HepG2 (cell line): ENCODE measurements around the gene FAM83F. TPM values are rescaled to one million over a fixed set of nuclear protein-coding genes. Genes with fewer than 3 reads are reported as not detected.
A peak's percentile ranks its signal among the peaks of the same experiment; 100 is the strongest.

Experiments used
- AGO2 ChIP-seq: fragments of 200-400 bp; formaldehyde crosslinking; optimal IDR thresholded peaks from 2 replicates; pipeline ENCODE3; 2017; ENCODE audit warnings: mild to moderate bottlenecking, low read depth, low read length, moderate library complexity
- ATF7-NPFF ChIP-seq: sonication (generic); formaldehyde crosslinking; IDR thresholded peaks from 2 replicates; pipeline ENCODE4 v1.8.1; 2023; ENCODE audit warnings: mild to moderate bottlenecking, low read depth, missing genetic modification reagents, moderate library complexity
- DBP ChIP-seq: sonication (generic); formaldehyde crosslinking; IDR thresholded peaks from 2 replicates; pipeline ENCODE4 v1.4.0; 2020; ENCODE audit warnings: missing genetic modification reagents; ENCODE audit errors: not compliant biosample characterization
- KDM5A ChIP-seq: fragments of 200-600 bp; sonication (generic); IDR thresholded peaks from 2 replicates; pipeline ENCODE4 v1.7.0; 2018; ENCODE audit warnings: antibody characterized with exemption, mild to moderate bottlenecking, low read length, borderline replicate concordance
- KLF6 ChIP-seq: IDR thresholded peaks from 2 replicates; pipeline ENCODE4 v1.8.0; 2016; ENCODE audit warnings: missing biosample characterization, missing genetic modification reagents
- MED13 ChIP-seq: sonication (generic); formaldehyde crosslinking; IDR thresholded peaks from 2 replicates; pipeline ENCODE4 v1.5.0; 2020; ENCODE audit warnings: missing genetic modification reagents
- NCOR1 ChIP-seq: fragments of 200-600 bp; sonication (generic); IDR thresholded peaks from 2 replicates; pipeline ENCODE4 v1.7.0; 2017; ENCODE audit warnings: antibody characterized with exemption, low read length, borderline replicate concordance
- NFE2L1 ChIP-seq: sonication (generic); formaldehyde crosslinking; IDR thresholded peaks from 2 replicates; pipeline ENCODE4 v1.4.0; 2020; ENCODE audit warnings: missing genetic modification reagents, mild to moderate bottlenecking, borderline replicate concordance
- NFIC ChIP-seq: IDR thresholded peaks from 2 replicates; pipeline ENCODE4 v1.6.1; 2012; ENCODE audit warnings: mild to moderate bottlenecking, low read length, inconsistent platforms
- ZNF501 ChIP-seq: sonication (generic); formaldehyde crosslinking; IDR thresholded peaks from 2 replicates; pipeline ENCODE4 v1.5.1; 2020; ENCODE audit warnings: mild to moderate bottlenecking, moderate library complexity, missing genetic modification reagents
- ZNF558 ChIP-seq: sonication (generic); formaldehyde crosslinking; IDR thresholded peaks from 2 replicates; pipeline ENCODE4 v1.9.0; 2022; ENCODE audit warnings: mild to moderate bottlenecking, missing genetic modification reagents, borderline replicate concordance
- ZNF572 ChIP-seq: sonication (generic); formaldehyde crosslinking; IDR thresholded peaks from 2 replicates; pipeline ENCODE4 v1.5.1; 2020; ENCODE audit warnings: mild to moderate bottlenecking, missing genetic modification reagents
- ZNF678 ChIP-seq: sonication (generic); formaldehyde crosslinking; IDR thresholded peaks from 2 replicates; pipeline ENCODE4 v1.4.0; 2020; ENCODE audit warnings: mild to moderate bottlenecking, missing genetic modification reagents
- ZNF816 ChIP-seq: sonication (generic); formaldehyde crosslinking; IDR thresholded peaks from 2 replicates; pipeline ENCODE4 v1.8.0; 2022; ENCODE audit warnings: missing genetic modification reagents, mild to moderate bottlenecking, borderline replicate concordance
- ZNF850 ChIP-seq: sonication (generic); formaldehyde crosslinking; conservative IDR thresholded peaks from 2 replicates; pipeline ENCODE4 v1.9.0; 2021; ENCODE audit warnings: mild to moderate bottlenecking, missing genetic modification reagents
- polyA plus RNA-seq, 8 experiments: library from polyadenylated mRNA; depleted of rRNA in 3 of 8; stranded (reverse) in 7 of 8; unstranded in 1 of 8; fragments of >200 nt; fragmentation: Illumina TruSeq in 4 of 8; extraction: Trizol in 4 of 8; gene quantifications; 2 replicates each; pipeline versions ENCODE4 v1.2.1 to v1.2.3, GENCODE V29; 2011 to 2016; ENCODE audit warnings: low read depth in 4 of 8, missing spikeins in 1 of 8, mixed read lengths in 1 of 8; ENCODE audit not compliant: insufficient read depth in 1 of 8
- total RNA-seq, 5 experiments: library from RNA; depleted of rRNA; stranded (reverse); fragments of >200 nt; fragmentation: Illumina TruSeq; extraction: Trizol; gene quantifications; 2 replicates each; pipeline ENCODE4 v1.2.3, GENCODE V29; 2016; ENCODE audit warnings: low read depth in 1 of 5
- TF ChIP-seq, protein P1 (sequence below): sonication (generic); formaldehyde crosslinking; IDR thresholded peaks from 2 replicates; pipeline ENCODE4 v1.4.0; 2020; ENCODE audit warnings: missing genetic modification reagents, borderline replicate concordance
- TF ChIP-seq, protein P2 (sequence below), 2 experiments: sonication (generic) in 1 of 2; formaldehyde crosslinking in 1 of 2; IDR thresholded peaks; 2 replicates each; pipeline versions ENCODE4 v1.4.0 to v1.6.1; 2018 to 2020; ENCODE audit warnings: missing genetic modification reagents in 2 of 2, borderline replicate concordance in 1 of 2, low read depth in 1 of 2, mild to moderate bottlenecking in 1 of 2, missing biosample characterization in 1 of 2
- TF ChIP-seq, protein P3 (sequence below): sonication (generic); formaldehyde crosslinking; IDR thresholded peaks from 2 replicates; pipeline ENCODE4 v1.8.1; 2023; ENCODE audit warnings: missing genetic modification reagents, inconsistent platforms, borderline replicate concordance
- TF ChIP-seq, protein P4 (sequence below): sonication (generic); formaldehyde crosslinking; IDR thresholded peaks from 2 replicates; pipeline ENCODE4 v1.4.0; 2020; ENCODE audit warnings: missing genetic modification reagents

Gene FAM83F
- total and polyA plus RNA-seq, 2 of the 13 experiments (the other 11 are each of a cell fraction or from before 2014, with no cell fraction given): not detected

DNA sequence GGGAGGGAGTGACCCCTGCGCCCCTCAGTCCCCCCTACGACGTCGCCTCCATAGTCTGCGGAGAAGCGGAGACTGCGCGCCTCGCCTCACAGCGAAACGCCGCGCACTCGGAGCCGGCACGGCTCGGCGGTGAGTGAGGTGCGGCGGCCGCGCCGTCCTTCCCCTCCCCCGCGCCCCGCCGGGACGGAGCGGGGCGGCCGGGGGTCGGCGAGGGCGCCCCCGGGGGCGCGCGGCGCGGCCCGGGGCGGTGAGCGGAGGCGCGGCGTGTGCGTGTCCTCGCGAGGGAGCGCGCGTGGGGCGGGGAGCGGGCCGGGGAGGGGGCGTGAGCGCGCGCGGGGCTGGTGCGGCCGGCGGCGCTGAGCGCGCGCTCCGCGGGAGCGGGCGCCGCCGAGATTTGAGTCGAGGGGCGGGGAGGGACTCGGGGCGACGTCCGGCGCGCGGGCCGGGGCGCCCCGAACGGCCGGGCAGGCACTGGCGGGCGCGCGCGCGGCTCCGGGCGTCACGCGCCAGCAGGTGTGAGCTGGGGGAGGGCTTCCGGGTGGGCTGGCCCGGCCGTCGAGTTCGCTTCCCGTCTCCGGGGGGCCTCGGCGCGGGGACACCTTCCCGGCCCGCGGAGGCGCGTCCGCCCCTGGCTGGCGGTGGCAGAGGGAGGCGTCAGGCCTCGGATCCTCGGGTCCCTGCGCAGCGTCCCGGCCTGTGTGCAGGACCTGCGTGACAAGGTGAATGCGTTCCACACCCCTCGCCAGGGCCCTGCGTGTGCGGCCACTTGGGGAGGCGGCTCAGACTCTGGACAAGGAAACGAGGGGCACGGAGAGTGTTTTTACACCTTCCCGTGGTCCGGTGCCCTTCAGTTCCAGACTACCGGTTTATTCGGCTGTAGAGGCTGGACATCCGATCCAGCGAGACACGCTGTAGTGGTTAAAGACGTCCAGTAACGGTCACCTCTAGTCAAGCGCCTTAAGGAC is 50.4 kb downstream of the FAM83F start (continued):
- TF ChIP-seq, protein P1, sequence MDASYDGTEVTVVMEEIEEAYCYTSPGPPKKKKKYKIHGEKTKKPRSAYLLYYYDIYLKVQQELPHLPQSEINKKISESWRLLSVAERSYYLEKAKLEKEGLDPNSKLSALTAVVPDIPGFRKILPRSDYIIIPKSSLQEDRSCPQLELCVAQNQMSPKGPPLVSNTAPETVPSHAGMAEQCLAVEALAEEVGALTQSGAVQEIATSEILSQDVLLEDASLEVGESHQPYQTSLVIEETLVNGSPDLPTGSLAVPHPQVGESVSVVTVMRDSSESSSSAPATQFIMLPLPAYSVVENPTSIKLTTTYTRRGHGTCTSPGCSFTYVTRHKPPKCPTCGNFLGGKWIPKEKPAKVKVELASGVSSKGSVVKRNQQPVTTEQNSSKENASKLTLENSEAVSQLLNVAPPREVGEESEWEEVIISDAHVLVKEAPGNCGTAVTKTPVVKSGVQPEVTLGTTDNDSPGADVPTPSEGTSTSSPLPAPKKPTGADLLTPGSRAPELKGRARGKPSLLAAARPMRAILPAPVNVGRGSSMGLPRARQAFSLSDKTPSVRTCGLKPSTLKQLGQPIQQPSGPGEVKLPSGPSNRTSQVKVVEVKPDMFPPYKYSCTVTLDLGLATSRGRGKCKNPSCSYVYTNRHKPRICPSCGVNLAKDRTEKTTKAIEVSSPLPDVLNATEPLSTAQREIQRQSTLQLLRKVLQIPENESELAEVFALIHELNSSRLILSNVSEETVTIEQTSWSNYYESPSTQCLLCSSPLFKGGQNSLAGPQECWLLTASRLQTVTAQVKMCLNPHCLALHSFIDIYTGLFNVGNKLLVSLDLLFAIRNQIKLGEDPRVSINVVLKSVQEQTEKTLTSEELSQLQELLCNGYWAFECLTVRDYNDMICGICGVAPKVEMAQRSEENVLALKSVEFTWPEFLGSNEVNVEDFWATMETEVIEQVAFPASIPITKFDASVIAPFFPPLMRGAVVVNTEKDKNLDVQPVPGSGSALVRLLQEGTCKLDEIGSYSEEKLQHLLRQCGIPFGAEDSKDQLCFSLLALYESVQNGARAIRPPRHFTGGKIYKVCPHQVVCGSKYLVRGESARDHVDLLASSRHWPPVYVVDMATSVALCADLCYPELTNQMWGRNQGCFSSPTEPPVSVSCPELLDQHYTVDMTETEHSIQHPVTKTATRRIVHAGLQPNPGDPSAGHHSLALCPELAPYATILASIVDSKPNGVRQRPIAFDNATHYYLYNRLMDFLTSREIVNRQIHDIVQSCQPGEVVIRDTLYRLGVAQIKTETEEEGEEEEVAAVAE (CRISPR knock-in tag): 0 out of 2 replicates have a peak, but pooled peaks have one; percentile 75
- TF ChIP-seq ZNF816 (CRISPR knock-in tag): 0 out of 2 replicates have a peak, but pooled peaks have one; percentile 20
- TF ChIP-seq NFIC: no peak
- TF ChIP-seq, protein P2, sequence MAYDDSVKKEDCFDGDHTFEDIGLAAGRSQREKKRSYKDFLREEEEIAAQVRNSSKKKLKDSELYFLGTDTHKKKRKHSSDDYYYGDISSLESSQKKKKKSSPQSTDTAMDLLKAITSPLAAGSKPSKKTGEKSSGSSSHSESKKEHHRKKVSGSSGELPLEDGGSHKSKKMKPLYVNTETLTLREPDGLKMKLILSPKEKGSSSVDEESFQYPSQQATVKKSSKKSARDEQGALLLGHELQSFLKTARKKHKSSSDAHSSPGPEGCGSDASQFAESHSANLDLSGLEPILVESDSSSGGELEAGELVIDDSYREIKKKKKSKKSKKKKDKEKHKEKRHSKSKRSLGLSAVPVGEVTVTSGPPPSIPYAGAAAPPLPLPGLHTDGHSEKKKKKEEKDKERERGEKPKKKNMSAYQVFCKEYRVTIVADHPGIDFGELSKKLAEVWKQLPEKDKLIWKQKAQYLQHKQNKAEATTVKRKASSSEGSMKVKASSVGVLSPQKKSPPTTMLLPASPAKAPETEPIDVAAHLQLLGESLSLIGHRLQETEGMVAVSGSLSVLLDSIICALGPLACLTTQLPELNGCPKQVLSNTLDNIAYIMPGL (CRISPR knock-in tag; IDR thresholded peaks at IDR 0.05; ENCODE audit: borderline replicate concordance in 1 of 2, low read depth in 1 of 2): peak in 1 of 2 experiments; percentile 47; a peak in 1 of 4 replicates
- TF ChIP-seq ZNF501: 0 out of 2 replicates have a peak, but pooled peaks have one; percentile 16
- TF ChIP-seq NFE2L1 (CRISPR knock-in tag): no peak
- TF ChIP-seq KLF6 (CRISPR knock-in tag): 0 out of 2 replicates have a peak, but pooled peaks have one; percentile 24
- TF ChIP-seq ZNF572 (CRISPR knock-in tag): no peak
- no peak for TF ChIP-seq ZNF850 (CRISPR knock-in tag)
- TF ChIP-seq DBP (CRISPR knock-in tag): no peak
- no peak for TF ChIP-seq ZNF678 (CRISPR knock-in tag)
- no peak for TF ChIP-seq KDM5A
- TF ChIP-seq AGO2: peak; percentile 33
- no peak for TF ChIP-seq NCOR1
- no peak for TF ChIP-seq MED13 (CRISPR knock-in tag)
- TF ChIP-seq ATF7-NPFF: peak; percentile 50; the same call in 1 of the 2 replicates
- TF ChIP-seq ZNF558 (CRISPR knock-in tag): peak; percentile 29; the same call in 1 of the 2 replicates
- TF ChIP-seq, protein P3, sequence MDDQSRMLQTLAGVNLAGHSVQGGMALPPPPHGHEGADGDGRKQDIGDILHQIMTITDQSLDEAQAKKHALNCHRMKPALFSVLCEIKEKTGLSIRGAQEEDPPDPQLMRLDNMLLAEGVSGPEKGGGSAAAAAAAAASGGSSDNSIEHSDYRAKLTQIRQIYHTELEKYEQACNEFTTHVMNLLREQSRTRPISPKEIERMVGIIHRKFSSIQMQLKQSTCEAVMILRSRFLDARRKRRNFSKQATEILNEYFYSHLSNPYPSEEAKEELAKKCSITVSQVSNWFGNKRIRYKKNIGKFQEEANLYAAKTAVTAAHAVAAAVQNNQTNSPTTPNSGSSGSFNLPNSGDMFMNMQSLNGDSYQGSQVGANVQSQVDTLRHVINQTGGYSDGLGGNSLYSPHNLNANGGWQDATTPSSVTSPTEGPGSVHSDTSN (CRISPR knock-in tag): no peak
- TF ChIP-seq, protein P4, sequence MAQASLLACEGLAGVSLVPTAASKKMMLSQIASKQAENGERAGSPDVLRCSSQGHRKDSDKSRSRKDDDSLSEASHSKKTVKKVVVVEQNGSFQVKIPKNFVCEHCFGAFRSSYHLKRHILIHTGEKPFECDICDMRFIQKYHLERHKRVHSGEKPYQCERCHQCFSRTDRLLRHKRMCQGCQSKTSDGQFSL (CRISPR knock-in tag): no peak
